BLaER1 (cell line): ENCODE measurements around the gene PUDP.

Experiments
- H3K27ac ChIP-seq: shearing (Covaris generic); formaldehyde crosslinking; 2 replicates; pipeline ENCODE4 v1.8.1; 2022
- H3K27me3 ChIP-seq: shearing (Covaris generic); formaldehyde crosslinking; 2 replicates; pipeline ENCODE4 v1.8.1; 2022
- H3K36me3 ChIP-seq: shearing (Covaris generic); formaldehyde crosslinking; 2 replicates; pipeline ENCODE4 v1.8.1; 2022
- H3K4me1 ChIP-seq: shearing (Covaris generic); formaldehyde crosslinking; 2 replicates; pipeline ENCODE4 v1.8.1; 2022
- H3K4me2 ChIP-seq: shearing (Covaris generic); formaldehyde crosslinking; 2 replicates; pipeline ENCODE4 v1.8.1; 2022
- H3K4me3 ChIP-seq: shearing (Covaris generic); formaldehyde crosslinking; 2 replicates; pipeline ENCODE4 v1.8.1; 2022
- H3K9ac ChIP-seq: shearing (Covaris generic); formaldehyde crosslinking; 2 replicates; pipeline ENCODE4 v1.8.1; 2022
- H3K9me3 ChIP-seq: shearing (Covaris generic); formaldehyde crosslinking; 2 replicates; pipeline ENCODE4 v1.8.1; 2022
- H4K20me1 ChIP-seq: shearing (Covaris generic); formaldehyde crosslinking; 2 replicates; pipeline ENCODE4 v1.8.1; 2022
- Cebpa-rat ChIP-seq: shearing (Covaris generic); IDR thresholded peaks from 2 replicates; pipeline ENCODE4 v1.8.1; 2022

PUDP gene

GRCh38 chrX:7149411-7149810 is 1.5 kb upstream of the PUDP start:
- Histone ChIP-seq H3K27me3 (no peaks in the 10 kb centered on the region), H4K20me1 (no peaks in the 10 kb centered on the region; the same call in 1 of the 2 replicates), H3K4me3 (no peak overlapping the region), H3K36me3 (peaks cover 5% of the 10 kb centered on the region), H3K9me3 (no peaks in the 10 kb centered on the region), H3K9ac (no peak overlapping the region), H3K4me2 (no peak overlapping the region), H3K4me1 (peaks cover 46% of the 10 kb centered on the region), H3K27ac (no peak overlapping the region)
- TF ChIP-seq Cebpa-rat = no peak

- Histone ChIP-seq H3K36me3 (peaks cover 14% of the 10 kb centered on the region; the same call in 1 of the 2 replicates), H3K4me2 (peak within 1 kb of the TSS; percentile 93), H3K4me3 (peak within 1 kb of the TSS; percentile 93), H3K27me3 (no peaks in the 10 kb centered on the region), H3K4me1 (peaks cover 51% of the 10 kb centered on the region), H4K20me1 (no peaks in the 10 kb centered on the region; the same call in 1 of the 2 replicates), H3K27ac (peak within 1 kb of the TSS; percentile 99), H3K9ac (peak within 1 kb of the TSS; percentile 98), H3K9me3 (peaks cover 2% of the 10 kb centered on the region)
- no peak for TF ChIP-seq Cebpa-rat
Measured at GRCh38 chrX:7147413-7147977, 458 bp downstream of the PUDP start, which contains the start of gene STS. Gene STS (plus strand): TSS chrX:7147712. CDS start chrX:7253200, 105,488 bp downstream.

GRCh38 chrX:7146703-7147412 is 1.1 kb downstream of the PUDP start:
- peaks cover 20% of the 10 kb centered on the region for H3K36me3 ChIP-seq
- peaks cover 8% of the 10 kb centered on the region for H3K9me3 ChIP-seq
- peak overlapping the region; percentile 98 for H3K9ac ChIP-seq
- no peak for TF ChIP-seq Cebpa-rat
- H3K4me3 ChIP-seq = peak overlapping the region; percentile 93
- H3K4me2 ChIP-seq = peak overlapping the region; percentile 93
- peaks cover 51% of the 10 kb centered on the region for H3K4me1 ChIP-seq
- no peaks in the 10 kb centered on the region for H3K27me3 ChIP-seq
- H4K20me1 ChIP-seq = no peaks in the 10 kb centered on the region; the same call in 1 of the 2 replicates
- H3K27ac ChIP-seq = peak overlapping the region; percentile 99

- TF ChIP-seq Cebpa-rat = no peak
- H3K27ac ChIP-seq = no peak overlapping the region
- H3K9me3 ChIP-seq = peaks cover 14% of the 10 kb centered on the region
- H3K4me1 ChIP-seq = peaks cover 50% of the 10 kb centered on the region
- no peak overlapping the region for H3K9ac ChIP-seq
- no peaks in the 10 kb centered on the region for H3K27me3 ChIP-seq
- H3K4me3 ChIP-seq = no peak overlapping the region; the same call in 1 of the 2 replicates
- H4K20me1 ChIP-seq = no peaks in the 10 kb centered on the region; the same call in 1 of the 2 replicates
- H3K4me2 ChIP-seq = peak overlapping the region; percentile 93
- H3K36me3 ChIP-seq = peaks cover 26% of the 10 kb centered on the region
Measured at GRCh38 chrX:7146020-7146702, 1.8 kb downstream of the PUDP start.

- Histone ChIP-seq H3K27me3 (no peaks in the 10 kb centered on the region), H4K20me1 (no peaks in the 10 kb centered on the region; the same call in 1 of the 2 replicates), H3K9ac (no peak overlapping the region), H3K36me3 (peaks cover 33% of the 10 kb centered on the region), H3K4me1 (peaks cover 43% of the 10 kb centered on the region), H3K4me3 (no peak overlapping the region), H3K4me2 (peak overlapping the region; percentile 93; the same call in 1 of the 2 replicates), H3K9me3 (peaks cover 14% of the 10 kb centered on the region), H3K27ac (no peak overlapping the region)
- no peak for TF ChIP-seq Cebpa-rat
Measured at GRCh38 chrX:7145454-7145853, 2.5 kb downstream of the PUDP start.

- H3K27ac ChIP-seq = 0 out of 2 replicates have a peak overlapping the region, but pooled peaks have one; percentile 26
- no peaks in the 10 kb centered on the region for H3K27me3 ChIP-seq
- H3K4me2 ChIP-seq = no peak overlapping the region
- H3K36me3 ChIP-seq = peaks cover 47% of the 10 kb centered on the region
- H4K20me1 ChIP-seq = peaks cover 11% of the 10 kb centered on the region; the same call in 1 of the 2 replicates
- H3K9me3 ChIP-seq = peaks cover 26% of the 10 kb centered on the region
- H3K4me3 ChIP-seq = no peak overlapping the region
- TF ChIP-seq Cebpa-rat = no peak
- H3K9ac ChIP-seq = no peak overlapping the region
- peaks cover 37% of the 10 kb centered on the region for H3K4me1 ChIP-seq
Measured at GRCh38 chrX:7143941-7144525, 3.9 kb downstream of the PUDP start.

- Histone ChIP-seq H3K9me3 (peaks cover 31% of the 10 kb centered on the region), H3K9ac (no peak overlapping the region), H3K36me3 (peaks cover 56% of the 10 kb centered on the region)
Measured at GRCh38 chrX:7143076-7143475, 4.9 kb downstream of the PUDP start.

GRCh38 chrX:7139202-7140081 is 8.5 kb downstream of the PUDP start:
- Histone ChIP-seq H3K27ac (no peak overlapping the region), H3K4me2 (no peak overlapping the region), H3K36me3 (peaks cover 66% of the 10 kb centered on the region), H3K27me3 (no peaks in the 10 kb centered on the region), H3K9me3 (peaks cover 36% of the 10 kb centered on the region), H3K4me3 (no peak overlapping the region), H3K4me1 (peaks cover 19% of the 10 kb centered on the region; the same call in 1 of the 2 replicates), H3K9ac (no peak overlapping the region), H4K20me1 (peaks cover 46% of the 10 kb centered on the region)
- TF ChIP-seq Cebpa-rat = no peak

More at GRCh38 chrX:7143076-7143475, 4.9 kb downstream of the PUDP start:
- Histone ChIP-seq H3K27me3 (no peaks in the 10 kb centered on the region), H3K27ac (no peak overlapping the region), H3K4me3 (no peak overlapping the region), H3K4me1 (peaks cover 33% of the 10 kb centered on the region), H3K4me2 (no peak overlapping the region), H4K20me1 (peaks cover 20% of the 10 kb centered on the region; the same call in 1 of the 2 replicates)
- TF ChIP-seq Cebpa-rat = no peak

- Histone ChIP-seq H3K9me3 (peaks cover 52% of the 10 kb centered on the region), H3K9ac (no peak overlapping the region), H3K27me3 (no peaks in the 10 kb centered on the region), H3K4me2 (no peak overlapping the region), H3K4me1 (peaks cover 20% of the 10 kb centered on the region), H3K36me3 (peaks cover 68% of the 10 kb centered on the region), H3K27ac (no peak overlapping the region), H3K4me3 (no peak overlapping the region), H4K20me1 (peaks cover 64% of the 10 kb centered on the region)
- no peak for TF ChIP-seq Cebpa-rat
Measured at GRCh38 chrX:7134981-7135380, 13.0 kb downstream of the PUDP start.
